Stimulated activated CD4-positive, alpha-beta T cell treated with anti-CD3 and anti-CD28 coated beads, Interleukin-15, amount 100 ng/mL, for 24 hours (primary cell): ENCODE data around the gene RAPGEF6.
"Not testable (repeated sequence)": the region's sequence is repeated elsewhere in the genome, so short reads cannot be mapped to it uniquely, and the experiment has no call there.

Experiments used
- DNase-seq: peaks from one replicate; pipeline ENCODE4 v3.0.0-alpha.2; 2020

RAPGEF6 gene

GRCh38 chr5:131608597-131608996 lies 26.4 kb downstream of the RAPGEF6 start:
- no peak for DNase-seq

GRCh38 chr5:131607903-131608540 lies 27.0 kb downstream of the RAPGEF6 start:
- DNase-seq = no peak

- DNase-seq = peak; percentile 9
These were observed 27.6 kb downstream of the RAPGEF6 start for GRCh38 chr5:131607418-131607817.

- no peak for DNase-seq
These were observed 29.9 kb downstream of the RAPGEF6 start for GRCh38 chr5:131605086-131605485.

- peak; percentile 31 for DNase-seq
These were observed 39.7 kb downstream of the RAPGEF6 start for GRCh38 chr5:131595088-131596033.

- DNase-seq = no peak
These were observed 41.1 kb downstream of the RAPGEF6 start for GRCh38 chr5:131593921-131594320.

- DNase-seq = not testable (repeated sequence)
These were observed 41.6 kb downstream of the RAPGEF6 start for GRCh38 chr5:131593436-131593835.

- DNase-seq = peak; percentile 11
These were observed 45.3 kb downstream of the RAPGEF6 start for GRCh38 chr5:131589510-131590348.

GRCh38 chr5:131587541-131587940 lies 47.5 kb downstream of the RAPGEF6 start:
- DNase-seq = no peak

- DNase-seq = no peak
These were observed 53.3 kb downstream of the RAPGEF6 start for GRCh38 chr5:131581702-131582101.

GRCh38 chr5:131579917-131580671 lies 54.9 kb downstream of the RAPGEF6 start:
- no peak for DNase-seq

GRCh38 chr5:131575660-131576227 lies 59.3 kb downstream of the RAPGEF6 start:
- no peak for DNase-seq

- DNase-seq = no peak
These were observed 63.3 kb downstream of the RAPGEF6 start for GRCh38 chr5:131571669-131572168.

- no peak for DNase-seq
These were observed 64.3 kb downstream of the RAPGEF6 start for GRCh38 chr5:131570757-131571156.

GRCh38 chr5:131564229-131564652 lies 70.8 kb downstream of the RAPGEF6 start:
- no peak for DNase-seq

- no peak for DNase-seq
These were observed 71.4 kb downstream of the RAPGEF6 start for GRCh38 chr5:131563434-131564228.

- DNase-seq = no peak
These were observed 84.4 kb downstream of the RAPGEF6 start for GRCh38 chr5:131550606-131551005.

- no peak for DNase-seq
These were observed 86.9 kb downstream of the RAPGEF6 start for GRCh38 chr5:131548176-131548575.

GRCh38 chr5:131545845-131546244 lies 89.2 kb downstream of the RAPGEF6 start:
- no peak for DNase-seq

- no peak for DNase-seq
These were observed 92.3 kb downstream of the RAPGEF6 start for GRCh38 chr5:131542723-131543122.

GRCh38 chr5:131541762-131542161 lies 93.3 kb downstream of the RAPGEF6 start:
- no peak for DNase-seq
